Thyroid gland (tissue), 4 donors: ENCODE measurements around the gene IGFBPL1. TPM values are rescaled to one million over a fixed set of nuclear protein-coding genes. Genes with fewer than 3 reads are reported as not detected.

Experiments used
- DNase-seq, 2 donors: peaks; one replicate each; pipeline ENCODE4 v3.0.0-alpha.2; 2019
- H3K27ac ChIP-seq, 3 donors: fragments of 200-600 bp; sonication (generic); 1 replicate in 2 of 3; 2 replicates in 1 of 3; pipeline ENCODE4 v1.5.1; 2016 to 2019; ENCODE audit warnings: mild to moderate bottlenecking in 1 of 3, moderate library complexity in 1 of 3
- H3K27me3 ChIP-seq: fragments of 200-600 bp; sonication (generic); one replicate; pipeline ENCODE4 v1.5.1; 2019
- H3K36me3 ChIP-seq, 2 donors: fragments of 200-600 bp; sonication (generic); one replicate each; pipeline ENCODE4 v1.5.1; 2016 to 2019
- H3K4me1 ChIP-seq, 2 donors: fragments of 200-600 bp; sonication (generic); one replicate each; pipeline ENCODE4 v1.5.1; 2017 to 2019
- H3K4me3 ChIP-seq, 3 donors: fragments of 200-600 bp; sonication (generic); replicated peaks in 1 of 3; 1 replicate in 2 of 3; 2 replicates in 1 of 3; pipeline ENCODE4 v1.5.1; 2016; ENCODE audit warnings: mild to moderate bottlenecking in 1 of 3
- H3K9me3 ChIP-seq: fragments of 200-600 bp; sonication (generic); one replicate; pipeline ENCODE4 v1.5.1; 2017
- POLR2A ChIP-seq, 2 donors: fragments of 450-650 bp; IDR thresholded peaks; one replicate each; pipeline ENCODE4 v1.6.1; 2017; ENCODE audit warnings: antibody characterized with exemption in 2 of 2, mild to moderate bottlenecking in 2 of 2, moderate library complexity in 1 of 2
- WGBS, 2 donors: methylation state at CpG; one replicate each; pipeline ENCODE4 v1.1.5; 2017; 5-methylcytosine and 5-hydroxymethylcytosine counted together
- intact Hi-C: fragments of 100-400 bp; cut with DNase I; formaldehyde crosslinking; loops from one replicate; pipeline ENCODE4 v1.15.1; 2023
- total RNA-seq, 4 donors: library from RNA; depleted of rRNA; stranded (reverse); fragments of >200 nt; gene quantifications; one replicate each; pipeline ENCODE4 v1.2.3, GENCODE V29; 2016
- TF ChIP-seq, protein P1 (sequence below), 6 experiments: fragments of 200-600 bp in 3 of 6; fragments of 450-650 bp in 3 of 6; sonication (generic) in 3 of 6; IDR thresholded peaks; one replicate each; pipeline ENCODE4 v1.5.1; 2016 to 2019; ENCODE audit warnings: antibody characterized with exemption in 6 of 6, mild to moderate bottlenecking in 2 of 6, inconsistent platforms in 1 of 6, moderate library complexity in 1 of 6

IGFBPL1 gene
- total RNA-seq, 4 donors from 2014 or later, result 20.3 to 116 (median 29.1) TPM

DNA sequence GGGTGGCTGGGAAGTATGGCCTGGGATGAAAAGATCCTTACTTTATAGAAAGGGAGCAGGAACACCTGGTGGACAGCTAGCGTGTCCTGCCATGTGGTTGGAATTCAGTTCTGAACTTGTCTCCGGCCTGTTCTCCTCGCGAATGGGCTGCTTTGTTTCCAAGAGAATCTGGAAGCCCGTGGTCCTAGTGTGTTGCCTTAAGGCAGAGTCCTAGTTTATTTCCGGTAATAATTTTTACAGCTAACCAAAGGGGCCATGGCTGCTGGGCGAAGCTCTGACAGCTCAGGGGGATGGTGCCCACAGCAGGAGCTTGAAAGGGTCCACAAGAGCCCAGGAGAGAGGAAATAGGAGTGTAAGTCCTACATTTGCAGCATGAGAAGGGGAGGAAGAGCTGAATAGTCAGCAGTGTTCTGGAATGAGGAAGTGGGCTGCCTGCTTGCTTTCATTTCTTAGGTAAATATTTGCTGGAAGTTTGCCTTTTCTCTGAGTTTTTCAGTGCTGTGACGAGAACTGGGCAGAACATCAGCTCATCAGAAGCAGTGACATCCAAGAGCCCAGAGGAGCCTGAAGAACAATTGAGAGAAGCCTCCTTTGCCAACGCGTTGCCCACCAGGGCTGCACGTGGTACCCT lies 13.1 kb upstream of the IGFBPL1 start:
- Histone ChIP-seq H3K27ac (peak overlapping the region in 2 of 3 donors; percentile 50 to 69), H3K36me3 (no peaks in the 10 kb centered on the region), H3K4me1 (peaks cover 3 to 10% of the 10 kb centered on the region in 2 donors), H3K9me3 (no peaks in the 10 kb centered on the region), H3K27me3 (no peaks in the 10 kb centered on the region), H3K4me3 (no peak overlapping the region)
- 72 to 80% methylated on average over 11 of the region's 11 CpGs for WGBS, 2 donors
- peak in 1 of 2 donors; percentile 18 for DNase-seq
- intact Hi-C loops, result no loop called here
- no peak for TF ChIP-seq POLR2A (IDR thresholded peaks at IDR 0.05)
- TF ChIP-seq, protein P1, sequence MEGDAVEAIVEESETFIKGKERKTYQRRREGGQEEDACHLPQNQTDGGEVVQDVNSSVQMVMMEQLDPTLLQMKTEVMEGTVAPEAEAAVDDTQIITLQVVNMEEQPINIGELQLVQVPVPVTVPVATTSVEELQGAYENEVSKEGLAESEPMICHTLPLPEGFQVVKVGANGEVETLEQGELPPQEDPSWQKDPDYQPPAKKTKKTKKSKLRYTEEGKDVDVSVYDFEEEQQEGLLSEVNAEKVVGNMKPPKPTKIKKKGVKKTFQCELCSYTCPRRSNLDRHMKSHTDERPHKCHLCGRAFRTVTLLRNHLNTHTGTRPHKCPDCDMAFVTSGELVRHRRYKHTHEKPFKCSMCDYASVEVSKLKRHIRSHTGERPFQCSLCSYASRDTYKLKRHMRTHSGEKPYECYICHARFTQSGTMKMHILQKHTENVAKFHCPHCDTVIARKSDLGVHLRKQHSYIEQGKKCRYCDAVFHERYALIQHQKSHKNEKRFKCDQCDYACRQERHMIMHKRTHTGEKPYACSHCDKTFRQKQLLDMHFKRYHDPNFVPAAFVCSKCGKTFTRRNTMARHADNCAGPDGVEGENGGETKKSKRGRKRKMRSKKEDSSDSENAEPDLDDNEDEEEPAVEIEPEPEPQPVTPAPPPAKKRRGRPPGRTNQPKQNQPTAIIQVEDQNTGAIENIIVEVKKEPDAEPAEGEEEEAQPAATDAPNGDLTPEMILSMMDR (IDR thresholded peaks at IDR 0.05), result no peak

DNA sequence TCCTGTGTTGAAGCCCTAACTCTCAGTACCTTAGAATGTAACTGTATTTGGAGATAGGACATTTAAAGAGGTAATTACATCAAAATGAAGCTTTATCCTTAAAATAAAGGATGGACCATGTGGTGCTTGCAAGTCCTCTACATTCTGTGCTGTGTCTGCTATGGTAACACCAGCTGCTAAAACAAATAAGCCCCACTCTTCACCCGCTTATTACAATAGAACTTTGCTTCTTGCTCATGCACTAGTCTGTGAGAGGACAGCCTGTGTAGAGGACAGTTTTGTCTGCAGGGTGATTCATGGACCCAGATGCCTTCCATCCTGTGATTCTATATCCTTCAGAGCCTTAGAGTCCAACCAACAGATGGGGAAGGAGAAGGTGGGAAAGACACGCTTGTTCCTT lies 12.5 kb upstream of the IGFBPL1 start:
- Histone ChIP-seq H3K27me3 (no peaks in the 10 kb centered on the region), H3K27ac (peak overlapping the region in 1 of 3 donors; percentile 69), H3K36me3 (no peaks in the 10 kb centered on the region), H3K9me3 (no peaks in the 10 kb centered on the region), H3K4me1 (peaks cover 4 to 10% of the 10 kb centered on the region in 2 donors), H3K4me3 (no peak overlapping the region)
- intact Hi-C loops, result no loop called here
- WGBS, 2 donors, result 92 to 98% methylated on average over 2 of the region's 2 CpGs
- no peak for DNase-seq
- TF ChIP-seq, protein P1 (IDR thresholded peaks at IDR 0.05), result no peak
- no peak for TF ChIP-seq POLR2A (IDR thresholded peaks at IDR 0.05)

DNA sequence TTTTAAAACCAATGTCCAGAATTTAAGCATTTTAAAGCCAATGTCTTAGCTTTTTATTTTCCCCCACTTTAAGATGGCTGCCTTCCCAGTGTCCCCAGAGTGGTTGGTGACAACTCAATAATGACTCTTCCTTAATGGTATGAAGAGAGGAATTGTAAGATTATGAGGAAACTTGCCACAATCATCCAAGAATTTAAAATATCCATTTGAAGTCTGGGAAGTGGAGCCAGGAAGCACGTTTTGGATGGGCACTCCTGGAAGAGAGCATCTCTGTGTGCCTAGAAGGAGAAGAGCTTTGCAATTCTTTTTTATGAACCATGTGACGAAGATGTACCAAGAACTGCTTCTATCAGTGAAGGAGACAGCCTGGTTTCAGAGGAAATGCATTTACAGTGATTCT lies 11.3 kb upstream of the IGFBPL1 start:
- no peak for TF ChIP-seq POLR2A (IDR thresholded peaks at IDR 0.05)
- TF ChIP-seq, protein P1 (IDR thresholded peaks at IDR 0.05), result no peak
- 70 to 82% methylated on average over 2 of the region's 2 CpGs for WGBS, 2 donors
- DNase-seq, result no peak
- H3K9me3 ChIP-seq, result no peaks in the 10 kb centered on the region
- H3K4me1 ChIP-seq, result peaks cover 12 to 17% of the 10 kb centered on the region in 2 donors
- intact Hi-C loops, result no loop called here
- H3K27ac ChIP-seq, result no peak overlapping the region
- H3K36me3 ChIP-seq, result no peaks in the 10 kb centered on the region
- no peaks in the 10 kb centered on the region for H3K27me3 ChIP-seq
- H3K4me3 ChIP-seq, result no peak overlapping the region

DNA sequence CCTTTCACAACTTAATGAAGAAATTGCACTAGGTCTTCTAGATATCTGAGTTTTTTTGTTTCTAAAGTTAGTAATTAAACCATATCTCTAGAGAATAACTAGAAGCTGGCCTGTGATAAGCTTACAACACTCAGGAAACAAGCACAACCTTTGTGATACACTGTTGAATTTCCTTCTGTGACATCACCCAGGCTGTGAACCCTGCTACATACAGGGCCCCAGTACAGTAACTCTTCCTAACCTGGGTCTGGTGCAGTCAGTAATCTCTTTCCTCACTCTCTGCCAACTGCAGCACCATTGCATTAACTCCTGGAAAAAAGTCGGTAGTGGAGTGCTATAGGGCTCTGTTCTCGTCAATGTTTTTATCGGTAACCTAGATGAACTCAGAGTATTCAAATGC lies 10.6 kb upstream of the IGFBPL1 start:
- WGBS, 2 donors, result 83 to 93% methylated on average over 3 of the region's 3 CpGs
- Histone ChIP-seq H3K36me3 (no peaks in the 10 kb centered on the region), H3K4me1 (peaks cover 12 to 17% of the 10 kb centered on the region in 2 donors), H3K27me3 (no peaks in the 10 kb centered on the region), H3K4me3 (no peak overlapping the region), H3K27ac (no peak overlapping the region), H3K9me3 (no peaks in the 10 kb centered on the region)
- intact Hi-C loops, result loop anchor here (5.0 kb wide), 1 partner anchor 63 kb away; no protein-coding TSS in a partner anchor
- TF ChIP-seq, protein P1 (IDR thresholded peaks at IDR 0.05), result no peak
- TF ChIP-seq POLR2A (IDR thresholded peaks at IDR 0.05), result no peak
- no peak for DNase-seq

DNA sequence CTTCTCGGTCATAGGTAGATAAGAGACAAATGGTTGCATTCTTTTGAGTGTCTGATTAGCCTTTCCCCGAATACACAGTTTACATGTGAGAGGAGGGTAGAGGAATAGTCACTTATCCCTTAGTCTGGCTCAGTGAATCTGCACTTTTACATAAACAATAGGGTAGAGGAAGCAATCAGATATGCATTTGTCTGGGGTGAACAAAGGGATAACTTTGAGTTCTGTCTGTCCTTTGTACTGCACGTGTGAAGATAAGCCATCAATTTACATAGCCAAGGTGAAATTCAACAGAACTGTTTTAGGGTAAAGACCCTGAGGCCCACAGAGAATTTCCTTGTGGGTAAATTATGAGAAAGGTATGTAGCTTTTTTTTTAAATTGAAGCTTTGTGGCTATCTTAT lies 10.1 kb upstream of the IGFBPL1 start:
- TF ChIP-seq POLR2A (IDR thresholded peaks at IDR 0.05), result no peak
- TF ChIP-seq, protein P1 (IDR thresholded peaks at IDR 0.05), result no peak
- DNase-seq, result no peak
- Histone ChIP-seq H3K36me3 (no peaks in the 10 kb centered on the region), H3K4me3 (no peak overlapping the region), H3K4me1 (peaks cover 12 to 17% of the 10 kb centered on the region in 2 donors), H3K27ac (no peak overlapping the region), H3K27me3 (no peaks in the 10 kb centered on the region), H3K9me3 (no peaks in the 10 kb centered on the region)
- 78 to 82% methylated on average over 3 of the region's 3 CpGs for WGBS, 2 donors
- intact Hi-C loops, result loop anchor here (5.0 kb wide), 1 partner anchor 62 kb away; no protein-coding TSS in a partner anchor
